GM19238 (cell line): ENCODE measurements around the gene ABHD8.

Experiments
- DNase-seq: peaks from one replicate; pipeline ENCODE4 v3.0.0; 2011; ENCODE audit warnings: low spot score; ENCODE audit not compliant: insufficient read length

ABHD8 gene

DNA sequence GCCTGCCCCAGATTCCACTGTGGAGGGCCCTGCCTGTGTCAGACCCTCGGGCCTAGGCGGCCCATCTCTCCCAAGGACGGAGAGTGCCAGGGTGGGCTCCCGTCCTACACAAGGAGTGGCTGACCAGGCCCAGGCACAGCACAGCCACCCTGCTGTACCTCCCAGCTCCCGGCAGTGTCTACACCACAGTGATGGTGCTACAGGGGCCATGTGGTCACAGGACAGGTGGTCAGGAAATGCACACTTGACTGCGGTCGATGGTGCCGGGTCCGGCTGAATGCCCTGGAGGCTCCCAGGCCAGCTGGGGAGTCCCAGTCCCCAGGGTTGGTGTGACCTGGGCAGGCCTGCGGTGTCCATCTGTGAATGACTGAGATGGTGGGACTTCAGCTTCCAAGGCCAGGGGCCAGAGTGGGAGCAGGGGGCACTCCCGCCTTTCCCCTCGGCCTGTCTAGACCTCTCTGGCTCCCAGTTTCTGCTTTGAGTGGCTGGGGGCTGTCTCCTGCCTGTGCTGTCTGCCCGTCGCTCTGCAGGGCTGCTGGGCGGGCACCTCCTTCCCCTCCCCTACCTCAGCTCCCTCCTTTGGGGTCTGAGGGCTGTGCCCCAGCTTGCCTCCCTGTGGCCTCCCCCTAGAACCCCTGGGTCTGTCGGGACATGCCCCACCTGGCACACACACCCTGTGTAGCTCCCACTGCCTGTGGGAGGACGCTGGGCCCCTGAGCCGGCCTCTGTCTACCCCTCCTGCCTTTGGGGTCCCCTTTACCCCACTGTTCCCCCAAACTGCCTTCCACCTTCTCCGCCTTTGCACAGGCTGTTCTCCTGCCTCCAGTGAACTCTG is 18.6 kb upstream of the ABHD8 start:
- DNase-seq, result no peak

- DNase-seq, result no peak
Observed at GRCh38 chr19:17320435-17320834, 17.2 kb upstream of the ABHD8 start.

DNA sequence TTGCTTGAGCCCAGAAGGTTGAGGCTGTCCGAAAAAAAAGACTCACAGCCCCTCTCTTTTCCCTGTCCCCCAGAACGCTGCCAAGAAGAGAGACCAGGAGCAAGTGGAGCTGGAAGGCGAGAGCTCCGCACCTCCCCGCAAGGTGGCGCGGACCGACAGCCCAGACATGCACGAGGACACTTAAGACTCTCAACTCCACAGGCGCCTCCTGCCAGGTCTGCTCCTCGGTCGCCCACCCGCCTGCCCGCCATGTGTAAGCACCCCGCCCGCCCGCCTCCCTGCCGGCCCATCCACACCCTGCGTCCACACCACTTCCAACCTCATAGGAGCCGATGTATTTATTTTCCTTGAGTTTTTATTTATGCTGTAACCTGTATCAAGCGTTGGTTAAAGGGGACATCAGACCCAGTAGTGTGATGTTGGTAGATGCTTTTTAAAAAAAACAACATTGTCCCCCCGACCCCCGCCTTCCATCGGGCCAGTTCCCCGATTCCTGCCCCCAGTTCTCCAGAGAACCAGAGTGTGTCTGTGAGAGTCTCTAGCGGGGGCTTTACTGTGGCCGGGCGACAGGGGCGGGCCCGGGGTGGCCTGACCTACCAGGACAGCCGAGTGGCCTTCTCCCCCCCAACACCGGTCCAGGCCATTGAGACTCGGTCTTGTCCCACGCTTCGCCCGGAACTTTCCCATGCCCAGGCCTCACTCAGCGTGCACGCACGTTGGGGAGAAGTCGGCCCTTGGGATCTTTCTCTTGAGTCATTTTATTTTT is 16.4 kb upstream of the ABHD8 start:
- DNase-seq, result no peak

DNA sequence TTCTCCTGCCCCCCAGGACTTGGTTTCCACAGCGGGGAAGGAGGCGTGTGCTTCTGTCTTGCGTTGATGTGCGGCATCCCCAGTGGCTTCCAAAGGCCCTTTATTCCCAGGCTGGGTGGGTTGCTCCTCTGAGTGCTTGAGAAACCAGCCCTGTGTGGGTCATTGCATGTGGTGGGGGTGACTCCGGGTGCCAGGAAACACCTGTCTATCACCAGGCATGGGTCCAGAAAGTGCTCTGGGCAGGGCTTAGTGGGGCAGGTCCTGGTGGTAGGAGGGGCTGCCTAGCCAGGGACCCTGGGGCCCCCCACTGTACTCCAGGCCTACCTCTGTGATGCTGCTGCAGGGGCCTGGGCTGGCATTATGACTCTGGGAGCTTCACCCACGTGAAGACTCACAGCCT is 15.7 kb upstream of the ABHD8 start:
- DNase-seq, result no peak

- no peak for DNase-seq
Observed at GRCh38 chr19:17314007-17314593, 10.9 kb upstream of the ABHD8 start.

- no peak for DNase-seq
Observed at GRCh38 chr19:17312189-17313113, 9.2 kb upstream of the ABHD8 start.

DNA sequence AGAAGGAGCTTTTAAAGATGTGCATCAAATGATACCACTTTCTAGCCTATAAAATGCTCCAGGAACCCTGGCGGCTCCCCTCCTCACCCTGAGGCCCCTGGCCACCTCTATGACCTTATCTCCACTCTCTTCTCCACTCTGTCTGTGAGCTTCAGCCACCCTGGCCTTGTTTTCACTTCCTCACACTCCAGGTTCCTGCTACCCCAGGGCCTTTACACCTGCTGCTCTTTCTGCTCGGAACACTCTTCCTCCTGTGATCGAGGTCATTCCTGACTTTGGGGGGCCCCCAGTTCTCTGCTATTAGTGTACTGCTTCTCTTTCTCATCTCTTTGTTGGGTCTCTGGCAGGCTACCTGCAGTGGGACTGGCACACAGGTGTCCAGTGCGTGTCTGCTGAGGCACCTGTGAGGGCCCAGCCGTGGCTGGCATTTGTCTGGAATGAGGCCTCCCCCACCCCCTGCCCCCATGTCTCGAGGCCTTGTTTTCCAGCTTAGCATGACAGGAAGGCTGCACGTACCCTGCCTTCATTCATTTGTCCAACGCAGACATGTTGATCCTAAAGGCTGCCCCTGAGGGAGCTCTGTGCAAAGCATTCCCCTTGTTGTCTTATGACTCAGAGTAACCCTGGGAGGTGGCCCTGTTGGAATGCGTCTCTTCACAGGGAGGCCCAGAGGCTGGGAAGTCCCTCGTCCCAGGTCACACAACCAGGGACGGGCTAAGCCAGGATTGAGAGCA is 8.4 kb upstream of the ABHD8 start:
- DNase-seq, result no peak

DNA sequence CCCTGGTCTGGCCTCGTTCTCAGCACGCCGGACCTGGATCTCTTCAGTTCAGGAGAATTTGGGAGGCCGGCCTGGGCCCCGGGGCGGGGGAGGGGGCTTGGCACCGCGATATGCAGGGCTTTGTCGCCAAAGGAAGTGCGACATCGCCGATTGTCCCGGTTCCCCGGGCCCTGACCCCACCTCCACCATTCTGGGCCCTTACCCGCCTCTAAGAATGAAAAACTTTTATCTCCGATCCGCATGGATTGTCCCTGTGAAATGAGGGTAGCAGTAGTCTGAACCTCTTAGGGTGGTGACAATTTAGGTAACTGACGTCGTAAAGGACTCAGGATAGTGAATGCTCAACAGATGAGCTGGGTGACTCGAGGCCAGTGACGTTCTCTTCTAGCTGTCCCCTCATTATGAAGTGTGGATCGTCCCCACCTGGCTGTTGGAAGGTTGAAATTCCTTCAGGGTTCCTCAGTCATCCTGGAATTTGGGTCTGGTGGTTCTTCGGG is 6.8 kb upstream of the ABHD8 start:
- no peak for DNase-seq

- peak; percentile 98 for DNase-seq
Observed at GRCh38 chr19:17309198-17309964, 6.2 kb upstream of the ABHD8 start, which contains the start of gene DDA1. Gene DDA1 (plus strand): TSS chr19:17309563. CDS start chr19:17309655, 92 bp downstream.

DNA sequence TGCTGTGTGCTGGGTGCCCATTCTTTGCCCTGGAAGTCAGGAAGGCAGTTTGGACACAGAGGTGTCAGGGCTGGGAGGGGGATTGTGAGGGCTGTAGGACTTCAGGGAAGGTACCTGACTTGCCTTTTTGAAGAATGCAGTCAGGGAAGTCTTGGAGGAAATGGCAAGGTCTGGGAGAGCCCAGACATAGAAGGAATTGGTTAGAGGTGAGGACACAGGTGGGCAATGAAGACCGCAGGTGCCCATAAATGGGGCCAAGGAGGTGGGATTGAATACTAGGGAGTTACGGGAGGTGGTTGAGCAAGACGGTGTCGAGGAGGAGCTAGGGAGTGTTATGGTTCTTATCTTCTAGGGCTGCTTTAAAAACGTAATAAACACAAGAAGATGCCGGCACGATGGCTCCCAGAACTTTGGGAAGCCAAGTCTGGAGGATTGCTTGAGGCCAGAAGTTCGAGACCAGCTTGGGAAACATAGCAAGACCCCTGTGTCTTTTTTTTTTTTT is 4.7 kb upstream of the ABHD8 start:
- no peak for DNase-seq

GRCh38 chr19:17306285-17306714 is 3.1 kb upstream of the ABHD8 start:
- no peak for DNase-seq

DNA sequence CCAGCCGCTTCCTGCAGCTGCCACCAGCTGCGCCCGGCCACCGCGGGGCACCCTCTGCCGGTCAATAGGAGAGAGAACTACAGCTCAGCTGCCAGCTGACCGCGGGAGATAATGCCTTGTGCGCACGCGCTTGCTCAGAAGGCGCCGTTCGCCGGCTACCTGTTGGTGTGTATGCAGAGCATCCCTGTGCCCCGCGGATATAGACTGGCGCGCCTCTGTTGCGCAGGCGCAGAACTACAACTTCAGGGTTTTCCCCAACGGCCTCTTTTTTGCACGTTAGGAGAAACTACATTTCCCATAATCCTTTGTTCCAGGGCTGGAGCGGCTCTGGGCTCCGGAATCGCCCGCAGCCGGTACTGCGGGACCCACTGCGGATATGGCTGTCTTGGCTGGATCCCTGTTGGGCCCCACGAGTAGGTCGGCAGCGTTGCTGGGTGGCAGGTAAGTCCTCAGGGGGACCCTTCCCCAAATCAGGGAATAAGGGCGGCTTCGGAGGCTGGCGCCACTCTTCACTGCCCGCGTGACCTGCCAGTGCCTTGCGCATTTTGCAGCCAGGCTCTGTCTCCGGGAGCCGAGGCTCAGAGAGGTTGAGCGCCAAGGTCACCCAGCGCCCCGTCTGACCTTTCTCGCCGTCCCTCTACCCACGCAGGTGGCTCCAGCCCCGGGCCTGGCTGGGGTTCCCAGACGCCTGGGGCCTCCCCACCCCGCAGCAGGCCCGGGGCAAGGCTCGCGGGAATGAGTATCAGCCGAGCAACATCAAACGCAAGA is 2.5 kb upstream of the ABHD8 start, which contains the start of gene MRPL34:
TSS of gene MRPL34 (plus strand) at position 356 of the 768 bp plus-strand sequence. CDS start at position 377, 21 bp downstream.
- peak; percentile 75 for DNase-seq

- no peak for DNase-seq
Observed at GRCh38 chr19:17305216-17305516, 1.9 kb upstream of the ABHD8 start.

DNA sequence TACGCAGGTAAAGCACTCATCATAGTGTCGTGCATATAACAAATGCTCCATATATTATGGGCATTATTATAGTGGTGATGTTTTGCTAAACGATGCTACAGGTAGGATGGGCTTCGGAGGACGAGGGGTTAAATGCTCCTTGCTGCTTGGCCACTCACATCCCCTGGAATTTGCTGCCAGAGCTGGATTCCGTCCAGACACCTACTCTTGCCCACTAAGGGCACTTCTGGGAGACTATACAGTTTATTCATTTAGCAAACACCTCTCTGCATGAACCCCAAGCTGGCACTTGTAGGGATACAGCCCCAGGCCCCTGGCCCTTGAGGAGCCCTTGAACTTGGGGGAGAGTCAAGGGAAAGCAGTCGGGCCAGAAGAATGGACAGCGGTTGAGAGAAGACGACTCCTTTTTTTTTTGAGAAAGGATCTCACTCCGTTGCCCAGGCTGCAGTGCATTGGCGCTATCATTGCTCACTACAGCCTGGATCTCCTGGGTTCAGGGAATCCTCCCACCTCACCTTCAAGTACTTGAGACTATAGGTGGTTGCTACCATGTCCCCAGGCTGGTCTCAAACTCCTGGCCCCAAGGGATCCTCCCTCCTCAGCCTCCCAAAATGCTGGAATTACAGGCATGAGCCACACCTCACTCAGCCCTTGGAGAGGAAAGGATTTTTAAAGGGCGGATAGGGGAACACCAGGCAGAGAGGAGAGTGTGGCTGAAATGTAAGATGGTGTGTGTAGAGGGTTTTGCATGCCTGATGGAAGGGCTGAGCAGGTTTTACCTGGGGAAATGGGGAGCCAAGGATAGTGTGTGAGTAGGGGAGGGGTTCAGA is 1.4 kb upstream of the ABHD8 start:
- DNase-seq, result no peak

DNA sequence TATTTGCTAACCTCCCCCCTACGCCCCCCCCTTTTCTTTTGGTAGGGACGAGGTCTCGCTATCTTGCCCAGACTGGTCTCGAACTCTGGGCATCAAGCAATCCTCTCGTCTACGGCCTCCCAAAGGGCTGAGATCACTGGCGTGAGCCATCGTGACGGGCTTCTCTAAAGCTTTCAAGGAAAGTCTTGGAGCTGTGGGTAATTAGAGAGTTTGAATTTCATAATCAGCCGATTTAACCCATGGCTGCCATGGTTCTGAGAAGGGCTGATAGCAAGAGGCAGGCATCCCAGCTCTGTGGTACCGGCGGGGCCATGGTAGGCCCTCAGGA is 679 bp upstream of the ABHD8 start:
- no peak for DNase-seq

DNA sequence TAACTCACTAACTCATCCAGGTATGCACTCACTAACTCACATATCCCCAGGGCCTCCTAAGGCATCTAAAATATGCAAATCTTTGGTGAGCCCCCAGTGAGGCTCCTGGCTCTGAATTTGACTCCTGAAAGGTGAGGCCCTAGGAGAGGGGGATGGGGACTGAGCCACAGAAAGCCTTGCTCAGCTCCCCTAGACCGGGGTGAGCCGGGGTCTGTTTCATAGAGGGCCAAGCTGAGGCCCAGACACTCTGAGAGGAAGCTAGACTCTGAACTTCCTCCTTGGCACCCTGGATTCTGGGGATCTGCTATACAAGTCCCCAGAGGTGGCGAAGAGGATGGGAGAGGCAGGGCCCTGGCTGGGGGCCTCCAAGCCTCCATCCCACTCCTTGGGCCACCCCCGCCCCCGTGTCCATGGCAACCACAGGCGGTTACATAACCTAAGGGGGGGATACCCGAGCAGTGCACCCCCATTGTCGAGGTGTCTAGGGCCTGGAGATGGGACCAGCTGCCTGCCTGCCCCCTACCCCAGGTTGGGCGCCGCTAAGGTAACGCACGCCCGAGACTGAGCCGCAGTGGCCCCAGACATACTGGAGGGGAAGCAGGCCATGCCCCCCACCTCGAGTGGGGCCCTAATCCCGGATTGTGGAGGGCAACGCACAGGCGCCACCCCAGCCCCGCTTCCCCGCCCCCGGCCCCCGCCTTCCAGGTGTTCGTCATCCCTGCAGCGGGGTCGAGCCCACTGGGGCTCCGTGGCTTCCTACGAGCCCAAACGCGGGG is 646 bp downstream of the ABHD8 start:
- no peak for DNase-seq

GRCh38 chr19:17300992-17301619 is 2.1 kb downstream of the ABHD8 start:
- DNase-seq, result no peak
